Activated CD8-positive, alpha-beta T cell treated with anti-CD3 and anti-CD28 coated beads, Interleukin-2, amount 10 ng/mL, durations not matched to agents 7 days and 5 days (primary cell): Measurements from ENCODE around the gene MAST1. TPM values are rescaled to one million over a fixed set of nuclear protein-coding genes. Genes with fewer than 3 reads are reported as not detected.
"Not testable (repeated sequence)": the region's sequence is repeated elsewhere in the genome, so short reads cannot be mapped to it uniquely, and the experiment has no call there.

ENCODE experiments used
- ATAC-seq: fragments of 150-1000 bp; cut with Tn5 transposase; one replicate; pipeline ENCODE4 v1.10.0; 2021; ENCODE audit warnings: moderate library complexity
- CTCF ChIA-PET: fragments of 350-600 bp; sonication (Branson Sonifier 250); formaldehyde crosslinking; loops from one replicate; lab custom pipeline; 2021; ENCODE audit warnings: antibody characterized with exemption; lab: Charles Lee
- POLR2A ChIA-PET: fragments of 350-600 bp; sonication (Branson Sonifier 250); formaldehyde crosslinking; loops from one replicate; lab custom pipeline; 2021; ENCODE audit warnings: antibody characterized with exemption; lab: Charles Lee
- DNase-seq: peaks from one replicate; pipeline ENCODE4 v3.0.0-alpha.2; 2020
- H3K27ac Mint-ChIP-seq: one replicate; pipeline ENCODE4 v1.8.0; 2021; ENCODE audit warnings: mild to moderate bottlenecking, mixed read lengths
- H3K27me3 Mint-ChIP-seq: one replicate; pipeline ENCODE4 v1.8.0; 2021; ENCODE audit warnings: low read depth, mixed read lengths
- H3K36me3 Mint-ChIP-seq: one replicate; pipeline ENCODE4 v1.8.0; 2021; ENCODE audit warnings: low read depth, mixed read lengths
- H3K4me1 Mint-ChIP-seq: one replicate; pipeline ENCODE4 v1.8.0; 2021; ENCODE audit warnings: low read depth, mixed read lengths
- H3K4me3 Mint-ChIP-seq: one replicate; pipeline ENCODE4 v1.8.0; 2021; ENCODE audit warnings: mild to moderate bottlenecking, mixed read lengths
- H3K9me3 Mint-ChIP-seq: one replicate; pipeline ENCODE4 v1.8.0; 2022; ENCODE audit warnings: mixed read lengths; ENCODE audit not compliant: insufficient read depth
- total RNA-seq, 2 experiments: library from RNA; stranded (reverse); gene quantifications; one replicate each; pipeline ENCODE4 v1.2.3, GENCODE V29; 2021

MAST1 gene
- total RNA-seq, 2 experiments from 2014 or later, result 0.89 to 1.3 TPM

GRCh38 chr19:12888006-12888603, 49.8 kb downstream of the MAST1 start:
- CTCF ChIA-PET, result interaction anchor here (6.6 kb wide), 1 partner anchor 78 kb away, joined by 121 read pairs; the partner anchor contains the start of gene DAND5
- POLR2A ChIA-PET, result interaction anchor here (1.9 kb wide), 1 partner anchor 26 kb away, joined by 5 read pairs; no protein-coding TSS in a partner anchor
- Mint-ChIP-seq H3K4me1 (peaks cover 42% of the 10 kb centered on the region), H3K27ac (no peak overlapping the region), H3K36me3 (peaks cover 11% of the 10 kb centered on the region), H3K4me3 (no peak overlapping the region), H3K27me3 (peaks cover 3% of the 10 kb centered on the region), H3K9me3 (peaks cover 6% of the 10 kb centered on the region)
- ATAC-seq, result no peak
- no peak for DNase-seq

DNA sequence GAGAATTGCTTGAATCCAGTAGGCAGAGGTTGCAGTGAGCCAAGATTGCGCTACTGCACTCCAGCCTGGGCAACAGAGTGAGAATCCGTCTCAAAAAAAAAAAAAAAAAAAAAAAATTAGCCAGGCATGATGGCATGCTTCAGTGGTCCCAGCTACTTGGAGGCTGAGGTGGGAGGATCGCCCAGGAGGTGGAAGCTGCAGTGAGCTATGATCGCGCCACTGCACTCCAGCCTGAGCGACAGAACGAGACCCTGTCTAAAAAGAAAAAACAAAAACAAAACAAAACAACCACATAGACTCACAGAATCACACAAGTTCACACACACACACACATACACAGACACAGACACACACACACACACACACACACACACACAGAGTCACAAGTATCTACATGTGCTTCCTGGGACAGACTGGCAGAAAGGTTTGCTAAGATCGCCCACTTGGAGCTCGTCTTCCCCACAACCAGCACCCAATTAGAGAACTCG, 52.0 kb downstream of the MAST1 start:
- ChIA-PET POLR2A (interaction anchor here (0.7 to 2.8 kb wide), 11 partner anchors 8 to 154 kb away, joined by 3 to 17 read pairs (median 7); partner anchors contain the start of genes CALR, FARSA and SYCE2), CTCF (interaction anchor here (0.8 to 2.9 kb wide), 14 partner anchors 8 to 133 kb away, joined by 3 to 26 read pairs (median 4); partner anchors contain the start of genes DNASE2 and SYCE2)
- peak overlapping the region; percentile 95 for H3K4me3 Mint-ChIP-seq
- H3K36me3 Mint-ChIP-seq, ATAC-seq, H3K27me3 Mint-ChIP-seq, DNase-seq, H3K9me3 Mint-ChIP-seq: not testable (repeated sequence)
- H3K27ac Mint-ChIP-seq, result peak overlapping the region; percentile 91
- H3K4me1 Mint-ChIP-seq, result peaks cover 35% of the 10 kb centered on the region

DNA sequence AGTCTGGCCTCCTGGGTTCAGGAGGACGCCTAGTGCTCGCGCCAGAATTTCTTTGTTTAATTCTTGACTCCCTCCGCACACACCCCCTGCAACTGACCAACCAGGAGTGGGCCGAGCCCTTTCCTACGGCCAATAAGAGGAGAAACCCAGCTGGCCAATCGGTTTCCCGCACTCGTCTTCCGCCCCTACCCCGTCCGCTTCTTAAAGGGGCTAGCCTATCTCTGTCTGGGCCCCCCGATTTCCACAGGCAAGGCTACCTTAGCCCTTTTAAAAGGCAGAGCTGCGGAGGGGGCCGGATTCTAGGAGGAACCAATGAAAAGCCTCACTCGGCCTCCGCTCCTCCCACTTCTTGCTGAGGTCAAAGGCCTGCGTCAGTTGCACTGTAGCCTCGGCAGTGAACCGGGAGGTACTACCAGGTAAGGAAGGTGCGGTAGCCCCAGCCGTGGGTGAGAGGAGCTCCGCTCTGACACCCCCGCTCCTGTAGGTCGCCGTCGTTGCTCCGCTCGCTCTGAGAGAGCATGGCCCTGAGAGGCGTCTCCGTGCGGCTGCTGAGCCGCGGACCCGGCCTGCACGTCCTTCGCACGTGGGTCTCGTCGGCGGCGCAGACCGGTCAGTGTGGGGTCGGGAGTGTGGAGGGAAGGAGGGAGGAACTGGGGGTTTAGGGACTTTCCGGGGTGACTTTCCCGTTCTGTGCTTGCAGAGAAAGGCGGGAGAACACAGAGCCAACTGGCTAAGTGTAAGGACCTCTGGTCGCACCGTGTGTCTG, 52.7 kb downstream of the MAST1 start, which contains the start of gene GCDH:
GCDH (plus strand) TSS at position 374 of the 766 bp plus-strand sequence; CDS start at position 519, 145 bp downstream.
- H3K27me3 Mint-ChIP-seq, result peaks cover 3% of the 10 kb centered on the region
- peak within 1 kb of the TSS; percentile 91 for H3K27ac Mint-ChIP-seq
- H3K36me3 Mint-ChIP-seq, result peaks cover 8% of the 10 kb centered on the region
- ATAC-seq (peak; percentile 96), DNase-seq (peak; percentile 99)
- H3K4me3 Mint-ChIP-seq, result peak within 1 kb of the TSS; percentile 95
- POLR2A ChIA-PET, result interaction anchor here (0.5 to 2.8 kb wide), 14 partner anchors 8 to 154 kb away, joined by 3 to 17 read pairs (median 4); partner anchors contain the start of genes CALR, DNASE2, FARSA and SYCE2
- CTCF ChIA-PET, result interaction anchor here (0.8 to 2.9 kb wide), 14 partner anchors 8 to 133 kb away, joined by 3 to 26 read pairs (median 4); partner anchors contain the start of genes DNASE2 and SYCE2
- H3K4me1 Mint-ChIP-seq, result peaks cover 35% of the 10 kb centered on the region
- no peaks in the 10 kb centered on the region for H3K9me3 Mint-ChIP-seq

DNA sequence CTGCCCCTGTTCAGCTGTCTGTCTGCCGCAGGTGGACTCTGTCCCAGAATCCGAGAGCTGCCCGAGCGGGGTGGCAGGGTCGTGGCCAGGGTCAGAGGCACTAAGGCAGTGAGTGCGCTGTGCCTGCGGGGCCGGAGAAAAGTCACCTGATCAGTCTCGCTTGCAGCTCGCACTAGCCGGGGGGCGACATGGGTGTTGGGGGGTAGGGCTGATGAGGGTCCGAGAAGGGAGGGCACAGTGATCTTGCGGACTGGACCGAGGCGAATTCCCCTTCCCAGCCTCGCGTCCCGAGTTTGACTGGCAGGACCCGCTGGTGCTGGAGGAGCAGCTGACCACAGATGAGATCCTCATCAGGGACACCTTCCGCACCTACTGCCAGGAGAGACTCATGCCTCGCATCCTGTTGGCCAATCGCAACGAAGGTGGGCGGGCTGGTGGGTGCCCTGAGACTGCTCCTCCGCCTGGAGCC, 53.3 kb downstream of the MAST1 start:
- peaks cover 29% of the 10 kb centered on the region for H3K4me1 Mint-ChIP-seq
- peaks cover 3% of the 10 kb centered on the region for H3K27me3 Mint-ChIP-seq

GRCh38 chr19:12893582-12893981, 55.3 kb downstream of the MAST1 start:
- no peak overlapping the region for H3K27ac Mint-ChIP-seq
- DNase-seq, result no peak
- POLR2A ChIA-PET, result no interaction called here

More for the DNA sequence above, 53.3 kb downstream of the MAST1 start:
- no peak for ATAC-seq
- Mint-ChIP-seq H3K27ac (peak overlapping the region; percentile 91), H3K4me3 (peak overlapping the region; percentile 95), H3K36me3 (peaks cover 10% of the 10 kb centered on the region), H3K9me3 (no peaks in the 10 kb centered on the region)
- ChIA-PET POLR2A (interaction anchor here (0.5 to 2.8 kb wide), 9 partner anchors 8 to 106 kb away, joined by 3 to 17 read pairs (median 7); partner anchors contain the start of genes CALR, DNASE2, FARSA and SYCE2), CTCF (interaction anchor here (1.3 to 2.9 kb wide), 7 partner anchors 9 to 74 kb away, joined by 3 to 26 read pairs (median 4); partner anchors contain the start of gene DNASE2)
- no peak for DNase-seq

GRCh38 chr19:12896460-12896859, 58.1 kb downstream of the MAST1 start:
- Mint-ChIP-seq H3K4me1 (peaks cover 33% of the 10 kb centered on the region), H3K27me3 (no peaks in the 10 kb centered on the region), H3K9me3 (no peaks in the 10 kb centered on the region), H3K27ac (no peak overlapping the region), H3K36me3 (peaks cover 22% of the 10 kb centered on the region), H3K4me3 (no peak overlapping the region)
- POLR2A ChIA-PET, result no interaction called here
- ATAC-seq, result no peak
- CTCF ChIA-PET, result interaction anchor here (0.7 to 1.0 kb wide), 2 partner anchors 11 to 69 kb away, joined by 3 to 4 read pairs; no protein-coding TSS in a partner anchor
- DNase-seq, result no peak

More at GRCh38 chr19:12893582-12893981, 55.3 kb downstream of the MAST1 start:
- CTCF ChIA-PET, result interaction anchor here (1.7 kb wide), 1 partner anchor 72 kb away, joined by 4 read pairs; no protein-coding TSS in a partner anchor
- Mint-ChIP-seq H3K4me1 (peaks cover 29% of the 10 kb centered on the region), H3K36me3 (peaks cover 16% of the 10 kb centered on the region), H3K27me3 (no peaks in the 10 kb centered on the region), H3K9me3 (no peaks in the 10 kb centered on the region), H3K4me3 (no peak overlapping the region)
- ATAC-seq, result no peak

GRCh38 chr19:12899891-12900518, 61.7 kb downstream of the MAST1 start:
- peak; percentile 41 for DNase-seq
- POLR2A ChIA-PET, result interaction anchor here (0.6 to 2.2 kb wide), 7 partner anchors 9 to 139 kb away, joined by 3 to 15 read pairs (median 4); partner anchors contain the start of genes CALR and GCDH
- Mint-ChIP-seq H3K9me3 (no peaks in the 10 kb centered on the region), H3K4me1 (peaks cover 22% of the 10 kb centered on the region), H3K27me3 (no peaks in the 10 kb centered on the region), H3K36me3 (peaks cover 25% of the 10 kb centered on the region), H3K4me3 (no peak overlapping the region), H3K27ac (peak overlapping the region; percentile 64)
- peak; percentile 72 for ATAC-seq
- CTCF ChIA-PET, result interaction anchor here (1.1 to 4.8 kb wide), 8 partner anchors 8 to 65 kb away, joined by 3 to 37 read pairs (median 4); partner anchors contain the start of gene GCDH

- peak overlapping the region; percentile 55 for H3K27ac Mint-ChIP-seq
Observed at GRCh38 chr19:12907166-12907565, 68.9 kb downstream of the MAST1 start.

GRCh38 chr19:12912571-12912970, 74.3 kb downstream of the MAST1 start:
- Mint-ChIP-seq H3K4me3 (no peak overlapping the region), H3K27ac (no peak overlapping the region), H3K36me3 (peaks cover 2% of the 10 kb centered on the region), H3K27me3 (no peaks in the 10 kb centered on the region), H3K4me1 (peaks cover 31% of the 10 kb centered on the region), H3K9me3 (no peaks in the 10 kb centered on the region)
- ChIA-PET POLR2A (interaction anchor here (0.7 to 2.3 kb wide), 3 partner anchors 12 to 120 kb away, joined by 3 to 5 read pairs (median 4); partner anchors contain the start of gene KLF1), CTCF (interaction anchor here (0.6 to 3.8 kb wide), 6 partner anchors 12 to 202 kb away, joined by 3 to 23 read pairs (median 8); no protein-coding TSS in a partner anchor)
- DNase-seq, result no peak
- no peak for ATAC-seq

More at GRCh38 chr19:12907166-12907565, 68.9 kb downstream of the MAST1 start:
- Mint-ChIP-seq H3K4me3 (no peak overlapping the region), H3K9me3 (no peaks in the 10 kb centered on the region), H3K27me3 (no peaks in the 10 kb centered on the region), H3K4me1 (peaks cover 4% of the 10 kb centered on the region), H3K36me3 (peaks cover 5% of the 10 kb centered on the region)
- ChIA-PET CTCF (interaction anchor here (1.9 kb wide), 1 partner anchor 58 kb away, joined by 6 read pairs; no protein-coding TSS in a partner anchor), POLR2A (interaction anchor here (1.1 to 1.6 kb wide), 2 partner anchors 22 to 31 kb away, joined by 3 to 5 read pairs; partner anchors contain the start of gene CALR)
- ATAC-seq (no peak), DNase-seq (no peak)

- peaks cover 31% of the 10 kb centered on the region for H3K4me1 Mint-ChIP-seq
- H3K4me3 Mint-ChIP-seq, result no peak overlapping the region
- POLR2A ChIA-PET, result interaction anchor here (0.6 to 3.1 kb wide), 7 partner anchors 12 to 190 kb away, joined by 3 to 20 read pairs (median 5); partner anchors contain the start of genes CALR, GCDH and KLF1
- H3K9me3 Mint-ChIP-seq, result no peaks in the 10 kb centered on the region
- no peaks in the 10 kb centered on the region for H3K27me3 Mint-ChIP-seq
- ATAC-seq (no peak), DNase-seq (no peak)
- peaks cover 2% of the 10 kb centered on the region for H3K36me3 Mint-ChIP-seq
- CTCF ChIA-PET, result interaction anchor here (0.6 to 3.8 kb wide), 11 partner anchors 12 to 203 kb away, joined by 3 to 23 read pairs (median 4); partner anchors contain the start of gene GCDH
- peak overlapping the region; percentile 98 for H3K27ac Mint-ChIP-seq
Observed at GRCh38 chr19:12913011-12913561, 74.8 kb downstream of the MAST1 start.
